Measurements from ENCODE around the gene GTSE1.

GTSE1 gene

DNA sequence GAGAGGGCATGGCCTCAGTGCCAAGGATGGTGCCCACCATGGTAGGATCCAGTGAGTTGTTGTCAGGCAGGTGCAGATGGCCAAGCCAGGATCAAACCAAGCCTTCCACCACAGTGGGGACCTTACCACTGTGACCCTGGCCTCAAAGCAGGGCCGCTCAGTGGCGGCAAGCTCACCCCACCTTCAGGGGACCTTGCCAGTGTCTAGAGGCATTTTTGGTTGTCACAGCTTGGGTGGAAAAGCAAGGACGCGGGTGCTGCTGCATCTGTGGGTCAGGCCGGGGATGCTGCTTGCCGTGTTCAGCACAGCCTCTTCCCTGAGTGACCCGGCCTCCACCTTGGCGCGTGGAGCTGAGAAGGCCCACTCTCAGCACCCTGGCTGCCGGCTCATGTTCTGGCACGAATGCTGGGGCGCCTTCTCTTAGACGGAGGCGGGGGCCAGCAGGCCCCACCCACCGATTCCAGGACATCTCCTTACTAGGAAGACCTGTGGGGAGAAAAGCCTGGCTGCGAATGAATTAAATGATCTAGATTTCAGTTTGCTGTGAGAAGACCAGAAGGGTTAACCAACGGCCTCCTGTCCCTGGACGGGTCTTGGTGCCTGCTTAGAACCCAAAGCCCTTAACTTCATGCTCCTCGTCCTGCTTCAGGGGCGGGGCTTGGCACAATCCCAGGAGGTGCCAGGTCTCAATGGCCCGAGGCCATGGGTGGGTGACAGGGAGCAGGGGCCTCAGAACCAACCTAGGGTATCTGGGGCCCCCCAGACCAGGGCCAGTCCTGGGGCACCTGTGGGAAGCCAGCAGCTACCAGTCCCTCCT lies 57.7 kb downstream of the GTSE1 start:
- no peak for DNase-seq

DNA sequence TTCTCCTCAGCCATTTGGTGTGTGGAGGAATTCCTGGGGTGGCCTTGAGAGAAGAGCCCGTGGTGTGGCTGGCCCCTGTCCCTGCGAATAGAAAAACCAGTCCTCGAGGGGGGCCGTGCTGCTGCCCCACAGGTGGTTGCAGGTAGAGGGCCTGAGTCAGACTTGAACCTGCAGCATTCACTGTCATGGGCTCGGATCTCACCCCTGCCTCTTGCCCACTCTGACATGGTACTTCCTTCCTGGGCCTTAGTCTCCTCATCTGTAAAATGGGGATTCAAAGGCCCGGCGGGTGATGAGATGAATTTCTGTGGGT lies 58.3 kb downstream of the GTSE1 start:
- DNase-seq, result no peak

DNA sequence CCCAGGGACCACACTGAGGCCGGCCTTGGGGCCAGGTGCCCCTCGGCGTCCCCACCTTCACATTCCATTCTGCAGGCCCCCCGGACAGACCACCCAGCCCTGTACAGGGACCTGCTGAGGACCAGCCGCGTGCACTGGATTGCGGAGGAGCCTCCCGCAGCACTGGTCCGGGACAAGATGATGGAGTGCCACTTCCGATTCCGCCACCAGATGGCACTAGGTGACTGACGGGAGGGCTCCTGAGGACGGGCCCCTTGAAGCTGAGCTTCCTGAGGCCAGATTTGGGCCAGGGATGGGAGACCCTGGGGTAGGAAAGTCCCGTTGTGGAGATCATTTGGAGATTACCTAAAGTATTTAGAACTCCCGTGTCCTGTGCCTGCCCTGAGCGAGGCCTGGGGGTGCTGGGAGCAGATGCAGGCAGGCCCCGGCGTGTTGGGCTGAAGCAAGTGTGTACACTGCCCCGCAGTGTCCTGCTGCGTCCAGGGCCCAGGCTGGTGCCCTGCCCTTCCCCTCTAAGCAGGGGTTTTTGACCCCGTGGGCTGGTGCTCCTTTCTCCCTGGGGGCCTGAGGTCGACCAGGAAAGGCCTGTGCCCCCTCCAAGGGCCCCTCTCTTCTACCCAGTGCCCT lies 58.8 kb downstream of the GTSE1 start:
- DNase-seq, result peak; percentile 81

GRCh38 chr22:46355996-46356471 lies 59.4 kb downstream of the GTSE1 start:
- DNase-seq, result no peak

DNA sequence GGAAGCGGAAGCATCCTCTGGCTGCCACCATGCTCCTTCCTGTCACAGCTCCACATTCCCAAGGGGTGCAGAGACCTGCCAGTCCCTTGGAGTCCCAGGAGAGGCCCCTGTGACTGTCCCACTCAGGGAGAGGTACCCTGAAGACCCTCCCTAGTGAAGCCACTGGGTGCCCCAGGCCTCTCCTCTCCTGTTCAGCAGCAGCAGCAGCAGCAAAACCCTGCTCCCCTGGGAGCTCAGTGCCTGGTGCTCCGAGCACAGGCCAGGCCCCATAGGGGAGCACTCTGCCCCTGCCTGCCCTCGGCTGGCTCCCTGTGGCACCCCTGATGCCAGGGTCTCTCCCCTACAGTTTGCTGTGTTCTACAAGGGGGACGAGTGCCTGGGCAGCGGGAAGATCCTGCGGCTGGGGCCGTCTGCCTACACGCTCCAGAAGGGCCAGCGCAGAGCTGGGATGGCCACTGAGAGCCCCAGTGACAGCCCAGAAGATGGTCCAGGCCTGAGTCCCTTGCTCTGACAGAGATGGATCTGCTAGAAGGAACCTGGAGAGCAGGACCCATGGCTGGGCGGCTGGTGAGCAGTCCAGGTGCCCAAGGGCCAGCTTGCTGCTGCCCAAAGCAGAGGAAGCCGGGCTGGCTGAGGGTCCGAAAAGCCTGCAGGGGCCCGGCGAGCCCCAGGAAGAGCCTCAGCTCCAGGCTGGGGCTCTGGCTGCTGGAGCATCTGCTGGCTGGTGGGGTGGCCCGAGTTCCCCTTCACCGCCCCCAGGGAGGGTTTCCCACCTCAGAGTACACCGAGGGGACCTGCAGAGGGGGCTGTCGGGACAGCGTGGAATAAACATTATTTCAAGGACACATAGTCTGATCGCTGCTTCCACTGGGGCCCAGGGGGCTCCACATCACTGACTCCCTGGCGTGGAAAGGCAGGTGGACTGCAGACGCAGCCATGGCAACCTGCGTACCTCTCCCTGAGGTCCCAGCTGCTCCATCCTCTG lies 60.1 kb downstream of the GTSE1 start:
- DNase-seq, result no peak

GRCh38 chr22:46357711-46358520 lies 61.2 kb downstream of the GTSE1 start:
- DNase-seq, result no peak

- DNase-seq, result no peak
These were observed 62.1 kb downstream of the GTSE1 start for GRCh38 chr22:46358766-46359165.

DNA sequence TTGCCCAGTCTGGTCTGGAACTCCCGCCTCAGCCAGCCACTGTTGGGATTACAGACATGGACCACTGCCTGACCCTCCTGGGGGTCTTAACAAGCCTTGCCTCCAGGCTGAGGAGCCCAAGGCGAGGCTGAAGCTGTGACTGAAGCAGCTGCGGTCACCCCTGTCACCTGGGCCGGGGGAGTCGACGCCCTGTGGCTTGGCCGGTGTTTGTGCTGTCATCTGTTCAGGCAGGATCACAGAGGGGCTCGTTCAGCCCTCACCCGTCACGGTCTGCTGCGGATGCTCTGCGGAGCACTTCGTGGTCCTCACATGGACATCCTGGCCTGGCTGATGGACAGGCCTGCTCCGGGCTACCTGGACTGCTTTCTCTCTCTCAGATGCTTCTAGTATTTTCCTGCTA lies 62.7 kb downstream of the GTSE1 start:
- no peak for DNase-seq

GRCh38 chr22:46360097-46360496 lies 63.4 kb downstream of the GTSE1 start:
- no peak for DNase-seq

DNA sequence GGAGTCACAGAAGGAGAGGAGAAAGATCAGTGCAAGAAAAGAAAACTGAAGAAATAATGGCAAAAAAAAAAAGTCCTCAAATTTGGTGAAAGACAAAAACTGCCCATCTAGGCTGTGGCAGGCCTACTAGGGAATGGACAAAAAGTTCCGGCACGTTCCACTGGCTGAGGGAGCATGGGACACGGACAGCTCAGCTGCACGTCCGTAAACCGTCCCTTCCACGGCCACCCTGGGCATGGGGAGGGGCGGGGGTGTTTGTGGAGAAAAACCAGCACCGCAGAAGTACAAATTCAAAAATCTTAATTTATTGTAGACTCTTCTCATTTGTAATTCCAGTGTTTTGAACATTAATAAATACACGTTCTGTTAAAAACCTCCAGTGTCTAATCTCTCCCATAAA lies 64.2 kb downstream of the GTSE1 start:
- no peak for DNase-seq

GRCh38 chr22:46361826-46362202 lies 65.1 kb downstream of the GTSE1 start:
- DNase-seq, result no peak

DNA sequence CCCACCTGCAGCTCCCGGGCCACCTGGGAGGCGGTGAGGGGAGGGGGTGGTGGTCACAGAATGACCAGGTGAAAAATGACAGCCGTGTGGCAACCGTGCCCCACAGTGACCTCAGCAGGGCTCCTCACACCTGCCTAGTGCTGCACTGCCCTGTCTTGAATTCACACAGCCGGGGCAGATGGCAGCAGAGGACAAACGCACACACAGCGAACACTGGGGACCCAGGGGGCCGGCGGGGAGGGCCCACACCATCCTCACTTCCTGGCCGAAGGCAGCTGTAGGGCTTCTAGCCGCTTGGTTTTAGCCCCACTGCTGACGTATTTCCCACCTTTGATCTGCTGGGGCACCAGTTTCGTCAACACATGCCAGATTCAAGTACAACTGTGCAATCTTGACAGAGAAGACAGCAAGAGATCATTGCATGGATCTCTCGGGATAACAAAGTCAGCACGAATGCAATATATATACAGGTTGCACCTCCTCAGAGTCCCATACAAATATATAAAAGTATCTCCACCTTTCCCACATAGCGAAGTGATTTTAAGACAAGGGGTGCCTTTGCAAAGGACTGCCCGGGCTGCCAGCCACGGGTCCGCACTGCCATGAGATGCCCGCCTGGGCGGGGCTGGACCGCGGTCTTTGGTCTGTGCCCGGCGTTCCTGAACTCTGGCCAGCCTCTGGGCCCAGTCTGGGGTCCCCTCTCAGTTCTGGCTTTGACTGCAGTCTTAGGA lies 65.7 kb downstream of the GTSE1 start:
- DNase-seq, result no peak

GRCh38 chr22:46362934-46363515 lies 66.4 kb downstream of the GTSE1 start:
- no peak for DNase-seq

GRCh38 chr22:46363611-46364321 lies 67.1 kb downstream of the GTSE1 start:
- no peak for DNase-seq

GRCh38 chr22:46364341-46365165 lies 67.9 kb downstream of the GTSE1 start:
- no peak for DNase-seq

GRCh38 chr22:46365166-46365624 lies 68.5 kb downstream of the GTSE1 start:
- no peak for DNase-seq

DNA sequence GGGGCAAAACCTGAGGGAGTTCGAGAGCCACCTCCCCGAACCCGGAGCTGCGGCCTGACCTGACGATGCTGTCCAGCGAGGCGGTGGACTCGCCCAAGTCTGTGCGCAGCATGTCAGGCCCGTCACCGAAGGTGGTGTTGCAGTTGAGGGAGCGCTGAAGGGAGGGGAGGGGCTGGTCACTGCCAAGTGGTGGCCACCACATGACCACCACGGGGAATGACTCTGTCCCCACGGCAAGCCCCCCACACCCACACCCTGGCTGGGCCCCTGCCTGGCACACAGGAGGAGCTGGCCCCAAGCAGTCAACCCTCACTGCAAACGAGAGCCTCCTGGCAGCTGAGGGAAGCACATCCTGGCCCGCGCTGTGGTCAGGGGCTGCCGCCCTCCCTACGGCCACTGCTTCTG lies 69.7 kb downstream of the GTSE1 start:
- DNase-seq, result no peak

DNA sequence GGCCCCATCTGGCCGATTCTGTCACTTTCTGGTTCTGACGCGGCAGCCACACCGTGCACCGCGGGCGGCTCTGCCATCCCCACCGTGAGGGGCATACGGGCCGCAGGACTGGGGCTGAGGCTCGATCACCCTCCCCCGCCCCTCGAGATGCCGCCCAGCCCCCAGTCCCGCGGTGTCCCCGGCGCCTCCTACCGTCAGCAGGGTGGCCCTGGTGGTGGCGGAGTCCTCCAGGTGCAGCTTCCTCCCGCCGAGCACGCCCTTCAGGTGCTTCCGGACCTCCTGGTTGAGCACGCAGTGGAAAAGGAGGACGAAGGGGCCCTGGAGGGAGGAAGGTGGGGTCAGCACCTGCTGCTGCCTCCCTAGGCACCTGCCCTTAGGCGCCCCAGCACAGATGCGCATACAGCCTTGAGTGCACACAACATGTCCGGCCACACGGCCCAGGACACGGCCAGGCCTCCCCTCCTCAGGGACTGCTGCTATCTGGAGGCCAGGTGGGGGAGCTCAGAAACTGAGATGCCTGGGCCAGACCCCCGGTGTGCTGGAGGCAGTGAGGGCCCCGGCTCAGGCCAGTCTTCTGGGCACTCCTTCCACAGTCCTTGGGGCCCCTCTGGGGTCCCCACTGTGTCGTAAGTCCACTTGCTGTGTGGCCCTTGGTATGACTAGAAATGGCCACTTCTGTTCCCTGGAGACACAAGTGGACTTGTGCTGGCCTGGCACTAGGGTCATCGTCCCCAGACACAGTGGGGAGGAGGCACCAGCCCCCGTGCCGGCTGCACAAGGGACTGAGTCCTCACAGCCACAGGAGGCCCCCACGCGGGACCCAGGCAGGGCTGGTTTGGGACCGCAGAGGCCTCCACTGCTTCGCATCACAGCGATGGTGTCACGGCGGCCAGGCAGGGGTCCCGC lies 70.4 kb downstream of the GTSE1 start:
- DNase-seq, result no peak

All from hematopoietic multipotent progenitor cell treated with erythropoietin and hydrocortisone succinate and interleukin-3 and kit ligand, for 4 days (in vitro differentiated cells).